Chondrocyte (in vitro differentiated cells): Measurements from ENCODE around the gene LRP10. TPM values are rescaled to one million over a fixed set of nuclear protein-coding genes. Genes with fewer than 3 reads are reported as not detected.

Source experiments
- DNase-seq: peaks from one replicate; pipeline ENCODE4 v3.0.0; 2021; ENCODE audit warnings: mixed read lengths, low spot score
- H3K27ac Mint-ChIP-seq: one replicate; pipeline ENCODE4 v1.8.0; 2021; ENCODE audit warnings: mild to moderate bottlenecking, moderate library complexity, mixed read lengths; ENCODE audit not compliant: unreplicated experiment
- H3K27me3 Mint-ChIP-seq: 2 replicates; pipeline ENCODE4 v1.8.0; 2021; ENCODE audit warnings: low read depth, mixed read lengths
- H3K36me3 Mint-ChIP-seq: 2 replicates; pipeline ENCODE4 v1.8.0; 2021; ENCODE audit warnings: low read depth, mixed read lengths
- H3K4me1 Mint-ChIP-seq: 2 replicates; pipeline ENCODE4 v1.8.0; 2021; ENCODE audit warnings: low read depth, mild to moderate bottlenecking, mixed read lengths
- H3K4me3 Mint-ChIP-seq: one replicate; pipeline ENCODE4 v1.8.0; 2021; ENCODE audit warnings: mild to moderate bottlenecking, moderate library complexity, mixed read lengths; ENCODE audit not compliant: unreplicated experiment
- H3K9me3 Mint-ChIP-seq: 2 replicates; pipeline ENCODE4 v1.8.0; 2021; ENCODE audit warnings: low read depth, mixed read lengths
- CTCF ChIP-seq: fragments of 200-600 bp; sonication (generic); IDR thresholded peaks from 2 replicates; pipeline ENCODE4 v1.5.0; 2021; ENCODE audit warnings: antibody characterized with exemption, mild to moderate bottlenecking, moderate library complexity
- total RNA-seq: library from RNA; stranded (reverse); gene quantifications from 3 replicates; pipeline ENCODE4 v1.2.1, GENCODE V29; 2021

Gene LRP10
- total RNA-seq, 1 donor from 2014 or later: 167 TPM

DNA sequence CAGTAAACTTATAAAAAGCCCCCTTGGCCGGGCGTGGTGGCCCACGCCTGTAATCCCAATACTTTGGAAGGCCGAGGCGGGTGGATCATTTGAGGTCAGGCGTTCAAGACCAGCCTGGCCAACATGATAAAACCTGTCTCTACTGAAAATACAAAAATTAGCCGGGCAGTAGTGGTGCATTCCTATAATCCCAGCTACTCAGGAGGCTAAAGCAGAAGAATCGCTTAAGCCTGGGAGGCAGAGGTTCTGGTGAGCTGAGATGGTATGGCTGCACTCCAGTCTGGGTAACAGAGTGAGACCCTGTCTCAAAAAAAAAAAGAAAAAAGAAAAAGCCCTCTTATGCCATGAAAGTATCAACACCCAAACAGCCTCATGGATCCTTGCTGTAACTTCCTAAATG lies 54.0 kb downstream of the LRP10 start:
- Mint-ChIP-seq H3K9me3 (no peaks in the 10 kb centered on the region), H3K36me3 (peaks cover 22% of the 10 kb centered on the region), H3K27me3 (no peaks in the 10 kb centered on the region)

GRCh38 chr14:22926316-22926715 lies 54.8 kb downstream of the LRP10 start:
- Mint-ChIP-seq H3K36me3 (peaks cover 17% of the 10 kb centered on the region), H3K4me1 (peaks cover 15% of the 10 kb centered on the region), H3K9me3 (no peaks in the 10 kb centered on the region), H3K27me3 (no peaks in the 10 kb centered on the region), H3K27ac (no peak overlapping the region), H3K4me3 (no peak overlapping the region)
- no peak for TF ChIP-seq CTCF
- DNase-seq: no peak

More for the DNA sequence above, 54.0 kb downstream of the LRP10 start:
- H3K4me3 Mint-ChIP-seq: no peak overlapping the region
- no peak overlapping the region for H3K27ac Mint-ChIP-seq
- no peak for DNase-seq
- H3K4me1 Mint-ChIP-seq: peaks cover 15% of the 10 kb centered on the region
- TF ChIP-seq CTCF: no peak

- no peak for TF ChIP-seq CTCF
- Mint-ChIP-seq H3K36me3 (peaks cover 10% of the 10 kb centered on the region), H3K27ac (peak overlapping the region; percentile 25), H3K4me3 (no peak overlapping the region), H3K4me1 (peaks cover 15% of the 10 kb centered on the region), H3K9me3 (no peaks in the 10 kb centered on the region), H3K27me3 (no peaks in the 10 kb centered on the region)
- no peak for DNase-seq
Measured at GRCh38 chr14:22928237-22929103, 56.9 kb downstream of the LRP10 start.

DNA sequence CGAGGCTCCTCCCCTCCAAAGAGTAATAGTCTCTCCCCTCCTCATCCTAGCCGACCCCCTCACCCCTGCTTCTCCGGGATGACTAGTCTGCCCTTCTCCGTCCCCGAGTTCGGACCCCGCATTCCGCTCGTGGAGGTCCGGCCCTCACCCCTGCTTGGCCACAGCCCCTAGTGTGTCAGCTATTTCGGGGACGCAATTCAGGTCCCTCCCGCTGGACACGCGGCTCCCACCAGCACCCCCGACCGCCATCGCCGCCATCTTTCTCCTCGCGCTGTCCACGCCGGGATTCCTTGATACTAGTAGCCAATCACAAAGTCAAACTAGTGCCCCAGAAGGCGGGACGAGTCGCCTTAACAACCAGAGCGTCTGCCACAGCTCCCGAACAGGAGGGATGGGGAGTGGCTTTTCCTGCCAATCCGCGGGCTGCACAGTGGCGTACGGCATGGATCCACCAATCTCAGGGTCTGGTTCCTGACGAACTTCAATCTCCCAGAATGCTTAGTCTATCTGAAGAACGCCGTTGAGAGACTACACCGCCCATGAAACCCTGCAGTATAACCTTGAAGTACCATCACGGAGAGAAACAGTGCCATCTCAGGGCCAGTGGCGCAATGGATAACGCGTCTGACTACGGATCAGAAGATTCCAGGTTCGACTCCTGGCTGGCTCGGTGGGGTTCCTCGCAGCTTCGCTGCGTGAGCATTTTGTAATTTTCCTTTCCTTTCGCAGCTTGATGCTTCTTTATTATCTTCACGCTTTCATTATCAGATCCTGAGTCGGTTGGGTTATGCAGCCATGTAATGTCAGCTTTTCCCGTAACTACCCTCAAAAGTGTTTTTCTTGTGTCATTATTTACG lies 57.8 kb downstream of the LRP10 start, which contains the start of gene PRMT5:
PRMT5 (minus strand) TSS at position 273 of the 857 bp plus-strand sequence; CDS start at position 258, 15 bp downstream.
- Mint-ChIP-seq H3K27me3 (no peaks in the 10 kb centered on the region), H3K4me3 (no peak within 1 kb of the TSS), H3K27ac (no peak within 1 kb of the TSS), H3K9me3 (no peaks in the 10 kb centered on the region), H3K36me3 (peaks cover 8% of the 10 kb centered on the region), H3K4me1 (peaks cover 15% of the 10 kb centered on the region)
- DNase-seq: peak; percentile 98
- no peak for TF ChIP-seq CTCF

- DNase-seq: no peak
- no peak overlapping the region for H3K4me3 Mint-ChIP-seq
- no peak overlapping the region for H3K27ac Mint-ChIP-seq
- no peaks in the 10 kb centered on the region for H3K27me3 Mint-ChIP-seq
- no peaks in the 10 kb centered on the region for H3K9me3 Mint-ChIP-seq
- peaks cover 4% of the 10 kb centered on the region for H3K36me3 Mint-ChIP-seq
- no peak for TF ChIP-seq CTCF
- peaks cover 15% of the 10 kb centered on the region for H3K4me1 Mint-ChIP-seq
Measured at GRCh38 chr14:22929961-22930364, 58.4 kb downstream of the LRP10 start.
